Anterior cingulate cortex (tissue), 58 donors: Measurements from ENCODE around the gene GTSE1.

Experiments
- DNase-seq, 58 donors: peaks; one replicate each; lab custom pipeline; 2025; lab: John Stamatoyannopoulos, UW

The GTSE1 gene

DNA sequence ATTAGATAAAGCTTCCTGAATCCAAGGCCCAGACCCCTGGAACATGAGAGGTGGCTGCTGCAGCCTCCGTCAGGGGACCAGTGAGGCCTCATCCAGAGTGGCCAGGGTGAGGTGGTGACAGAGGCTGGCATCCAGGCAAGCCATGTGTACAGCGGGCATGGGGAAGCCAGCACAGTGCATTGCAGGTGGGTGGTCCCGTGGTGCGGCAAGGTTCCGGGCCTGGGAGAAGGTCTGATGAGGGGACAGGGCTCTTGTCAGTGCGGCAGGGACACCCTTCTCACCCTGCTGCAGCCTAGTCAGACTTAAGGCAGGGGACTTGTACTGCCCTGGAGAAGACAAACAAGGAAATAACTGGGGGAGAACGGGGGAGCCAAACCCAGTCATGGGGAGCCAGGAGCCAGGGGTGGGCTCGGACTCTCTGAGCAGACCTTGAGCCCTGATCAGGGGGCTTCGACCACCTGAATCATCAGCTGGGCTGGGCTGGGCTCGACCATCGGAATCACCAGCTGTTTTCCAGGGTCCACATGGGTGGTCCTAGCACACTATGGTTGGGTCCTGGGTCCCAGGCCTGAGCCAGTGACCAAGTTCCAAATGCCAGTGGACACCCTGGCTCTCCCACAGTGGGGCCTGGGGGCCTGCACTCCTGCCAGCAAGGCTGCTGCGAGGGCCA lies 23.8 kb upstream of the GTSE1 start:
- no peak for DNase-seq

DNA sequence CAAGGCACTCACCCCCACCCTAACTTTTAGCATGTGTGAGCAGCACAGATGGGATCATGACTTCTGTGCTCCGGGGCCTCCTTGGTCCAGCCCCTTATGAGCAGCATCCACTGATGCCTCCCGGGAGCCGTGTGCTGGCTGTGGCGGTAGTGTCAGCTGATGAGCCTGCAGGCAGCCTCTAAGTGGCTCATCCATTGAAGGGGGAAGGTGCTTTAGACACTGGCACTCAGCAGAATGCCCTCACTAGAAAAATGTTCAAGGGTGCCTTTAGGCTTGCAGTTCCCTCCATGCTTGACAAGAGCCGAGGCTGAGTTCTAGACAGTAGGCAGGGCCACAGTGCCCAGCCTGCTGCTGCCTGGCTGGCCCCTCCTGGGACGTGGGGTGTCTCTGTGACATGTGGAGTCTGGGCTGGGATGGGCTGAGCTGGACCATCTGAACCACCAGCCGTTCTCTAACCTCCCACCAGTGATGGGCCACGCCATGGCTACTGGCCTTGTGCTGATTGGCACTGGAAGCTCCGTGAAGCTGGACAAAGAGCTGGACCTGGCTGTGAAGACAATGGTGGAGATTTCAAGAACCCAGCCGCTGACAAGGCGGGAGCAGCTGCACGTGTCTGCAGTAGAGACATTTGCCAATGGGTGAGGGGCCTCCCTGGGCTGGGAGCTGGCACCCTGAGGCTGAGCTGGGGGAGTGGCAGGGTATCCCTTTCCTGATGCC lies 23.1 kb upstream of the GTSE1 start:
- DNase-seq: no peak

DNA sequence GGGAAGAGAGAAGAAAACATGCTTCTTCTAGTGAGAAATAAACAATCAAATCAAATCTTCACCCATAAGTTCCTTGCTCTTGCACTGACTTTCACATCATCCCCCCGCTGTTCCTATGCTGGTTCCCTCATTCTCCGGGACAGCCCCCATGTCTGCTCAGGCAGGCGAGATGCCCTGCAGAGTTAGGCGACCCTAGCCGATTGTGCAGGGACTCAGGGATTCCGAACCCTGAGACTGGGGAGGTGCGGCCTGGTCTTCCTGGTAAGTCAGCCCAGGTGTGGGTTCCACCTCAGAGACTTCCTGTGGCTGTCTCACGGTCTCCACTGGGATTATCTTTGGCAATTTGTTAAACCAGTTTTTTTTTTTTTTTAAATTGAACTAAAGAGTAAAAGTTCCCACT lies 22.3 kb upstream of the GTSE1 start:
- DNase-seq: no peak

DNA sequence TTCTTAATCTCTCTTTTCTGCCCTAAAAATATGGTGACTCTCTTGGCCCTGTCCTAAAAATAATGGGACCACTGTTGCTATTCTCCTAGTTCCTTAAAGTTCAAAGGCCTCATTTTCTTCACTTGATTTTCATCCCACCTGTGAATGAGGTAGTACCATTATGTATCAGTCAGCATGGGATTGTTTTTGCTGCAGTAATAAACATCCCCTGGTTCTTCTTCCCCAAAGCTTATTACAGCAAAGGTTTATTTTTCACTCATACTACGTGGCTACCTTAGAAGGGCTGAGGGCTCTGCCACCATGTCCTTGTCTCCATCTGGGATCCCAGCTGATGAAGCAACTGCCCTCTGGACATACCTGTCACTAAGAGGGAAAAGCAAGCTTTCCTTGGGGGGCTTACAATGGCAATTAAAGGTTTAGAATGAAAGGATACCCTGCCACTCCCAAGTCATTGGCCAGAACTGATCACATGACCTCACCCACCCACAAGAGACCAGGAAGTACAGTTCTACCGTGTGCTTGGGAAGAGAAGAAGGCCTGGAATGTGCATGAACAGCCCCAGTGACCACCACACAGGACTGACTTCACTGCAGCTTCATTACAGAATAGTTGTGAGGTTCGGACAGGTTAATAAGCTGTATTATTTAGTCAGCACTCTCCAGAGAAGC lies 21.1 kb upstream of the GTSE1 start:
- no peak for DNase-seq

DNA sequence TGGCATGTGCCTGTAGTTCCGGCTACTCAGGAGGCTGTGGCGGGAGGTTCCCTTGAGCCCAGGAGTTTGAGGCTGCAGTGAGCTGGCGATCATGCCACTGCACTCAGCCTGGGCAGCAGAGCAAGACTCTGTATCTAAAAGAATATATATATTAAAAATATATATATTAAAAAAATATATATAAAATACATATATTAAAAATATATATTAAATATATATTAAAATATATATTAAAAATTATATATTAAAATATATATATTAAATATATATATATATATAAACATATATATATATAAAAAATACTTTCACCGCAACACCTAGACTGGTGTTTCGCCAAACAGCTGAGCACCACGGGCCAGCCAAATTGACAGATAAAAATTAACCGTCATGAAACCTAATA lies 20.1 kb upstream of the GTSE1 start:
- DNase-seq: no peak

DNA sequence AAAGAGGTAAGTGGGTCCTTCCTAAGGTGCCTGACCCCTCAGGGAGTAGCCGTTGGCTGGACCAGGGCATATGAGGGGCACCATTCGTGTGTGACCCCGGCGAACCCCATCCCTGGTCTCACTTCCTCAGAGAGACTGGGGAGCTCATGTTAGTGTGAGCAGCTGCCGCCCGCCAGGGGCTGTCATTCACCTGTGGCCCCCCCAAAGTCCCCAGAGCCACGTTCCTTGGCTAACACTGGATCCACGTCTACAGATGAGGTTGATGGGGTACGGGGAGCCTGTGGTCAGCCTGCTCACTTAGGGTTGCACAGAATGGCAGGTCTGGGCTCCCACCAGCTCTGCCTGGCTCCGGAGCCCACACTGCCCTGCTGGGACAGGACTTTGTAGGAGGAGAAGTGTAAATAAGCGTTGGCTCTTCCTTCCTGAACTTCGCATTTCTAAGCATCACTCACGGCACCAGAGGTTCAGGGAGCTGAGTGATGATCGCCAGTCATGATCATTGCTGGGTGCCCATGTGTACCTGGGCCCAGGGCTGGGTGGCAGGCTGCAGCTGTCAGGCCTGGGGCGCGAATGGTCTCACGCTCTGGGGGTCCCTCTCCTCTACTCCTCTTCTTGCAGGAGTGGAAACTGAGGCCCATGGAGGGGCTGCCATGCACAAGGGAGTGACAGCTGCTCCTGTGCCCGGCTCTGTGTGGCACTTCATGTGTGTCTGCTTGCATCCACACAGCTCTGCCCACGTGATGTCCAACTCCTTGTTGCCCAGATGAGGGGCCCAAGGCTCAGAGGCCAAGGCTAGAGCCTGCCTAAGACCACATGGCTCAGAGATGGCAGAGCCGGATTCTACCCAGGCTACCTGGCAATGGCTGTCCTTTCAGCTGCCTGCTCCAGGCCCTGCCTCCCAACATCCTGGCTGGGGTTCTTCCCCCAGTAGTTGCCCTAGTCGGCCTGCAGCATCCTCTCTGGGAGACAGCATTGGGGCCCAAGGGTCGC lies 17.7 kb upstream of the GTSE1 start:
- no peak for DNase-seq

DNA sequence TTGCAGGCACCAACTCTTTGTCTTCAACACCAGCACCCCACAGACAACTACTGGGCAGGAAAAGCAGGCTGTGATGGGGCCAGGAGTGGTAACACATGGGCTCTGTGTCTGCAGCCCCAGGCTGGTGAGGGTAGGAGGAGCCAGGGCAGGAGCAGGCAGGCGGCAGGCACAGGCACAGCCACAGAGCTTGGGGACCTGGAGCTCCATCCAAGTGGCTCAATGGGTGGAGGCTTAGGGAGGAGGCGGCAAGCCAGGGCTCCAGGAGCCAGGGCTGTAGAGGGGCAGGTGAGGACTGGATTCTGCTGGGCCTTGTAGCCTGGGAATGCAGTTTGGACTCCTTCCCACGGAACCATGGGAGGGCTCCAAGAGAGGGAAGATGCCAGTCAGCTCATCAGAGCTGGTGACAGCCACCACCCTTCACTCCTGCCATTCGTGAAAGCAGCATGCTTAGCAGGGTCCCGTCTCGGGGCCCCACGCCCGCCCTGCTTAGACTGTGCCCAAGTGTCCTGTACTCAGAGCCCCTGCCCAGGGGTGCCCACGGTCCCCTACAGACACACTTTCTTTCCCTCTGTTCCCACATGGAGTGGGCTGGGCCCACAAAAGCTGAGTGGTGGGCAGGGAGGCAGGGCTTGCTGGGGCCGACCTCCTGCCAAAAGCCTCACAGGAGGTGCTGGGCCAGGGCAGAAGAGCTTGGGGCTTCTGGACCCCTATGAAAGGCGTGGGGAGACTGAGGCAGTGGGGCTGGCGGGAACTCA lies 16.4 kb upstream of the GTSE1 start:
- DNase-seq: no peak

DNA sequence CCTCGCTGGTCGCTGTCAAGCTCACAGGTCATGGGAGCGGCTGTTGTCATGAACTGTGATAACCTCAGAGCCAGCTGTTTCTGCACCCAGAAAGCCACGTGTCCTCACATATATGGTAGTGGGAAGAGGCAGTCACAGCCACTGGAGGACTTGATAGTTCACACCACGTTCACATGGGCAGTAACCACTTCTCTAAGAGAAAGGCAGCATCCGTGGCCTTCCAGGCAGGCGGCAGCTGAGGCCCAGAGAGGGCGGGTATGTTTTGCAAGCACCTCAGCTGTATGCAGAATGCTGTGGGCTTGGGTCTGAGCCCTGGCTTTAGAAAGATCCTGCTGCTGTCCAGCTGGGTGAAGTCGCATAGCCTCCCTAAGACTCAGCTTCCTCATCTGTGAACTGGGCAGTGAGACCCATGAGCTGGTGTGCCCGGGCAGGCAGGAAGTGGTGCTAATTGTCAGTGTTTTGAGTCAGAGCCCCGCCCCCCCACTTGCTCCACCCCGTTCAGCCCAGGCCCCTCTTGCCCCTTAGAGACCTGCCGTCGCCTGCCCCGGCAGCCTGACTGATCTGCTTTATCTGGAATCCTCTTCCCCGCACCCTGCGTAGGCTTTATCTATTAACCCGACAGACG lies 15.6 kb upstream of the GTSE1 start:
- DNase-seq: peak in 37 of 58 donors; percentile 4 to 73 (median 34)

DNA sequence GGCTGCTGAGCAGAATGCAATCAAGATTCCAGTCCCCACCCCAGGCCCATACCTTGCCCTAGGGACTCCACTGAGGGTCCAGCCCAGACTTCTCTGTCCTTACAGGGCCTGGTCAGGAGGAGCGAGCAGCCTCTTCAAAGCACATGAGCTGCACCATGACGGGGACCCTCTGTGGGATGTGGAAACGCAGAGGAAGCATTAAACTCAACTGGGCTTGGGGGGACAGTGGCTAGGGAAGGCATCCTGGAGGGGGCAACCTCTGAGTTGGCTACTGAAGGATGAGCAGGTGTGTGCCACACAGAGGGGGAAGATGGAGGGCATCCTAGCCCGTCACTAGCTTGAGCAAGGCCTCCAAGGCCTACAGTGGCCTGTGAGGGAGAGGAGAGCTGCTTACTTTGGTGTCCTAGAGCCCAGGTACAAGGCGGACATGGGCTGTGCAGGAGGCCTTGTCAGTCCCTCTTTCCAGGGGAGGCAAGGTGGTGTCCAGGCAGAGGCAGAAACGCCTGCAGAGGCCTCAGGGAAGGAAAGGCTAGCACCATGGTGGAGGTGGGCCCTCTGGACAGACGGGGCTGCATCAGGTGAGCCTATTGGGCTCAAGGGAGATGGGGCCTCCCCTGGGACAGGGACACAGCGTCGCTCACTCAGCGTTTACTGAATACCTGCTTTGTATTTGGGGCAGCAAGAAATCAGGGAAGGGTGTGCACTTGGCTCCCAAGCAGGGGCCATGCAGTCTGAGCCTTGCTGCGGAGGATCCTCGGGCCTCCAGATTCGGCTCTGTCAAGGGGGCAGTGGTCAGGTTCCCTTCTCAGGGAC lies 14.6 kb upstream of the GTSE1 start:
- no peak for DNase-seq

DNA sequence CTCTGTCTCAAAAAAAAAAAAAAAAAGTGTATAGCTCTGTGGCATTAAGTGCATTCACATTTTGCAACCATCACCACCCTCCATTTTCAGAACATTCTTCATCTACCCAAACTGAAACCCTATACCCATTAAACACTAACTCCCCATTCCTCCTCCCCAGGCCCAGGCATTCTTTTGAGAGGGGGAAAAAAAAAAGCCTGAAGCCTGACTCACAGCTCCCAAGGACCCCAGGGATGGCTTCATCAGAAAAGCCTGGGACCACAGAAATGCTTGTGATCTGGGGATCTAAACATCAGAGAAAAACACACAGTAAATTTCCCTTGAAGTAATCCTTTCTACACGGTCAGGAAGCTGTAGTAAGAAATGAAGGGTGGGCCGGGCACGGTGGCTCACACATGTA lies 10.7 kb upstream of the GTSE1 start:
- DNase-seq: no peak

DNA sequence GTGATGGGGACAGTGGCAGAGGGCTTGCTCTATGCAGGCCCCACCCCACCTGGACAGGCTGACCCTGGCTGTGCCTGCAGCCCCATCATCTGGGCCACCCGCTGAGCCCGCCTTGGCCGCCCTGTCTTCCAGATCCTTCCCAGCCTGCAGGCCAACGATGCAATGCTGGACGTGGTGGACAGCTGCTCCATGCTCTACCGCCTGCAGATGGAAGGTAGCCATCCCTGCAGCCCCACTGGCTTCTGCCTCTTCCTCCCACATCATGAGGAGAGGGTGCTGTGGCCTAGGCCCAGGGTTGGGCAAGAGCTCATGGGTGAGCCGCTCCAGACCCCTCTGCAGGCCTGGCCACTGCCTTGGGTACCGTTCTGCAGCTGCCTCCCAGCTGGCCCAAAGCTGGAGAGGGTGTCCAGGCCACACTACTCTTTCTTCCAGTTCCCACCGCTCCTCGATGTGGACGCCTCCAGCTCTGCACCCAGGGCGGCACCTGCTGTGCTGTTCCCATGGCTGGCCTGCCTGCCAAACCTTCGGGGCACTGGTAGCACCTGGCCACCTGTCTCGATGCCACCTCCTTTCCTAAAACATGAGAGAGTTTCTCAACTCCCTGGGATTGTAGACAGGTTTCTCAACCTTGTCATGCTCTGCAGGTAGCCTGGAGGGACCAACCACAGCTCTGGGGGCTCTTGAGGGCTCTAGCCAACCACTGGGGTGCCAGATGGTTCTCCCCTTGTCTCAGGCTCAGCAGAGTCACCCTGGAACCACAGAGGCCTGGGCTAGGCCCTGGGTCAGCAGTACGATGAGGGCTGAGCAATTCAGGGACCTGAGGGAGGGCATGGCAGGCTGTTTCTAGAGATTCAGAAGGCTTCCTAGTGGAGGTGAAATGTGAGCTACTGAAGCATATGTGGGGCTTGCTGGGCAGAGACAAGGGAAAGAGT lies 9.5 kb upstream of the GTSE1 start:
- DNase-seq: no peak

DNA sequence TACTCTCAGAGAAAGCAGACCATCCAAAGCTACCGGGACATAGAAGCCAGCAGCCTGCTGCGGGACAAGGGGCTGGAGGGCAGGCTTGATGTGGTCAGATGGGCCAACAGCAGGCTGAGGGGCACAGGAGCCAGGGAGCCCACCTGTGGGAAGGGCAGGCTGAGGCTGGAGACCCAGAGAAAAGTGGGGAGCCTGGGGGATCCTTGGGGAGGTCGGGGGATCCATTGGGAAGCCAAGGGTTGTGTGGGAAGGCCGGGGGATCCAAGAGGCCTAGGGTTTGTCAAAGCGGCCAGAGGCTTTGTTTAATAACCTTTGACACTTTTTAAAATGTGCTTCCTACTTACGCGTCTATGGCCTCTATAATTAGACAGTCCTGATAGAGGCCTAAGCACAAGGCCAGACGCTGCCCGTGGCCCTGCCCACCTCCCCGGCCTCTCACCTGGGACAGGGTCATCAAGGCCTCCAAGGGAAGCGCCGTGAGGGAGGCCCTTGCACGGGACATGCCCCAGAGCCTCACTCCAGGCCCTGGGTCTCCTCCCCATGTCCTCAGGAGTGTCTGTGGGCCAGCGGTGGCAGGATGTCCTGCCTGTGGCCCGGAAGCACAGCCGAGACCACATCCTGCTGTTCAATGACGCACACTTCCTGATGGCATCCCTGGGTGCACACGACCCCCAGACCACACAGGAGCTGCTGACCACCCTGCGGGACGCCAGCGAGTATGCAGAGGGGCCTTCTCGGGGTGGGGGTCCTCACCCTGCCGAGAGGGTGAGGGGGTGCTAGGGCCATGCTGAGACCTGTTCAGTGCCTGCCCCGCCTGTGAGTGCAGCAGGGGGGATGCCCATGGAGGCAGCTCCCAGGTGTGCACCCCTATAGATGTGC lies 8.6 kb upstream of the GTSE1 start:
- DNase-seq: no peak

DNA sequence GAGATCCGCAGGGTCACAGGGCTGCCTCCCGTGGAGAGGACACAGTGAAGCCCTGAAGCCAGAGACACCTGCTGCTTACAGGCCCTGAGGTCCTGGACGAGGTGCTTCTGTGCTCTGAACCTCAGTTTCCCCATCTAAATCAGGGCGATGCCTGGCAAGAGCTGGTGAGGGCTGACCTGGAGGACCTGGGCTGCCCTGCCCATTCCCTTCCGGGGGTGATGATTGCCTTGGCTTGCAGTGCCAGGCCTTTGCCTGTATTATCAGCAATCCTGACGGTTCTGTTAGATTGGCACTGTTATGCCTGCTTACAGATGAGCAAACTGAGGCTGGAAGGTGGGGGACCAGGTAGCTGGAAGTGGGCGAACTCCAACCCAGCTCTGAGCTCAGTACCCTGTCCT lies 7.8 kb upstream of the GTSE1 start:
- DNase-seq: no peak

DNA sequence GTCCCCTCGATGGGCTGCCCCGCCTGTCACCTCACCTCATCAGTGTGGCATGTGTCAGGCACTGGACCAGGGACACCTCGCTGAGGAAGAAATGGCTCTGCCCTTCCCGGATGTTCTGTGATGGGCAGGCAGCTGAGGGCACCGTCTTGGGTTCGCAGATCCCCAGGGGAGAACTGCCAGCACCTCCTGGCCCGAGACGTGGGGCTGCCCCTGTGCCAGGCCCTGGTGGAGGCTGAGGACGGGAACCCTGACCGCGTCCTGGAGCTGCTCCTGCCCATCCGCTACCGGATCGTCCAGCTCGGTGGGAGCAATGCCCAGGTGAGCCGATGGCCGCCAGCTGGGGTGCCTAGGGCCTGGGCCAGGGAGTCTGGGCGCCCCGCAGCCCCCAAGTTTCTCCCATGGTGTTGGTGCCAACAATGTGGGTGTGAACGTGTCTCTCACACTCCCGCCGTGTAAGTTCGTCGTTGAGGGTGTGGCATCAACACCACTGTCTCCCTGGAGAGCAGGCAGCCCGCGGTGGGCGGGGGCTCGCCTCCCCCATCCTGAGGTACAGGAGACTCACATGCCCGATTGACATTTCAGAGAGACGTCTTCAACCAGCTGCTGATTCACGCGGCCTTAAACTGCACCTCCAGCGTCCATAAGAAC lies 7.3 kb upstream of the GTSE1 start:
- DNase-seq: no peak

DNA sequence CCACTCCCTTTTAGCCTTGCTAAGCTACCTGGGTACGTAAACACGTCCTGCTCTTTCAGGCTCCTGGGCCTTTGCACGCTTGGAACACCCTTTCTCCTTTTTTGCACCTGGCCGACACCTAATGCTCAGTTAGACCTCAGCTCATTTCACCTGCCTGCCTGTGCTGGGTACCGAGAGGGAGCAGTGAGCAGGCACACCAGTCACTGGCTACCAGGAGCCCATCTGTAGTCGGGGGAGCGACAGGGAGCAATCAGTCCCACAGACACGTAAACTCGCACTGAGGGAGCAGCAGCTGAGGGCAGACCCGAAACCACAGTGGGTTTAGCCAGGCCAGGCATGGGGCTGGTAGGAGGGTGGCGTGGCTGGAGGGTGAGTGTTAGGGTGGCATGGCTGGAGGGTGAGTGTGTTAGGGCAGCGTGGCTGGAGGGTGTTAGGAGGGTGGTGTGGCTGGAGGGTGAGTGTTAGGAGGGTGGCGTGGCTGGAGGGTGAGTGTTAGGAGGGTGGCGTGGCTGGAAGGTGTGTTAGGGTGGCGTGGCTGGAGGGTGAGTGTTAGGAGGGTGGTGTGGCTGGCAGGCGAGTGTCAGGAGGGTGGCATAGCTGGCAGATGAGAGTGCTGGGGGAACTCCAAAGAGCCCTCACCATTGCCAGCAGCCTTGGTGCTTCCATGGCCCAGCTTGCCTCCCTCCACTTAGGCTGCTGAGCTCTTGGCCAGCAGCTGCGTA lies 6.4 kb upstream of the GTSE1 start:
- DNase-seq: no peak
